Epidermal melanocyte (primary cell): Measurements from ENCODE around the gene C4B.
"Not testable (repeated sequence)": the region's sequence is repeated elsewhere in the genome, so short reads cannot be mapped to it uniquely, and the experiment has no call there.

Source experiments
- DNase-seq: peaks from one replicate; pipeline ENCODE4 v3.0.0; 2011; ENCODE audit warnings: low spot score; ENCODE audit not compliant: insufficient read length

The C4B gene

DNA sequence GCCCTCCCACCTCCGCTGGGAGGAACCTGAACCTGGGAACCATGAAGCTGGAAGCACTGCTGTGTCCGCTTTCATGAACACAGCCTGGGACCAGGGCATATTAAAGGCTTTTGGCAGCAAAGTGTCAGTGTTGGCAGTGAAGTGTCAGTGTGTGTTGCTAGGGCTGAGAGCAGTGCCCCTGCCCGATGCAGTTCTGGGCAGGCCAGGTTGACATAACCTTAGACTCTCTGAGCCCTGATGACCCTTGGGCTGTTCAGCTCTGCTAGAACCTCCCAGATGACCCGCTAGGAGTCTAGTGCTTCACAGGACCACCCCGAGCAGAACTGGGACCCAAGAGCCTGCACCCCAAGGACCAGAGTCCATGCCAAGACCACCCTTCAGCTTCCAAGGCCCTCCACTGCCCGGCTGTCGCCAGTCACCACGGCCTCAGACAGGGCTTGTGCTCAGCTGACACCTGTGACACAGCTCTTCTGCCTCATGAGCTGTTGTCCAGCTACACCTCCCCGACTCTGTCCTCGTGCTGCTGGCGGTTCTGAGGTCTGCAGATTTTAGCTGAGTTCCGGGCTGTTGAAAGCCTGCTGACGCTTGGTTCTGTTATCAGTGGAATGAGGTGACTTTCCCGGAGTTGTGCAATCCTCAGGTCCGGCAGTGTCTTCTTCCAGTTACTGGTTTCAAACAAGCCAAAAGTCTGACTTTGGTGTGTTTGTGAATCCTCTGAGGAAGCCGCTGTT lies 20.9 kb downstream of the C4B start:
- DNase-seq, result not testable (repeated sequence)

- not testable (repeated sequence) for DNase-seq
These were observed 22.5 kb downstream of the C4B start for GRCh38 chr6:32037136-32037535.

GRCh38 chr6:32037598-32038524 lies 23.3 kb downstream of the C4B start, which contains the start of gene CYP21A2:
CYP21A2 (plus strand) TSS chr6:32038415; CDS start chr6:32038423, 8 bp downstream.
- not testable (repeated sequence) for DNase-seq

DNA sequence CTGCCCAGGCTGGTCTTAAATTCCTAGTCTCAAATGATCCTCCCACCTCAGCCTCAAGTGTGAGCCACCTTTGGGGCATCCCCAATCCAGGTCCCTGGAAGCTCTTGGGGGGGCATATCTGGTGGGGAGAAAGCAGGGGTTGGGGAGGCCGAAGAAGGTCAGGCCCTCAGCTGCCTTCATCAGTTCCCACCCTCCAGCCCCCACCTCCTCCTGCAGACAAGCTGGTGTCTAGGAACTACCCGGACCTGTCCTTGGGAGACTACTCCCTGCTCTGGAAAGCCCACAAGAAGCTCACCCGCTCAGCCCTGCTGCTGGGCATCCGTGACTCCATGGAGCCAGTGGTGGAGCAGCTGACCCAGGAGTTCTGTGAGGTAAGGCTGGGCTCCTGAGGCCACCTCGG lies 24.3 kb downstream of the C4B start:
- not testable (repeated sequence) for DNase-seq

DNA sequence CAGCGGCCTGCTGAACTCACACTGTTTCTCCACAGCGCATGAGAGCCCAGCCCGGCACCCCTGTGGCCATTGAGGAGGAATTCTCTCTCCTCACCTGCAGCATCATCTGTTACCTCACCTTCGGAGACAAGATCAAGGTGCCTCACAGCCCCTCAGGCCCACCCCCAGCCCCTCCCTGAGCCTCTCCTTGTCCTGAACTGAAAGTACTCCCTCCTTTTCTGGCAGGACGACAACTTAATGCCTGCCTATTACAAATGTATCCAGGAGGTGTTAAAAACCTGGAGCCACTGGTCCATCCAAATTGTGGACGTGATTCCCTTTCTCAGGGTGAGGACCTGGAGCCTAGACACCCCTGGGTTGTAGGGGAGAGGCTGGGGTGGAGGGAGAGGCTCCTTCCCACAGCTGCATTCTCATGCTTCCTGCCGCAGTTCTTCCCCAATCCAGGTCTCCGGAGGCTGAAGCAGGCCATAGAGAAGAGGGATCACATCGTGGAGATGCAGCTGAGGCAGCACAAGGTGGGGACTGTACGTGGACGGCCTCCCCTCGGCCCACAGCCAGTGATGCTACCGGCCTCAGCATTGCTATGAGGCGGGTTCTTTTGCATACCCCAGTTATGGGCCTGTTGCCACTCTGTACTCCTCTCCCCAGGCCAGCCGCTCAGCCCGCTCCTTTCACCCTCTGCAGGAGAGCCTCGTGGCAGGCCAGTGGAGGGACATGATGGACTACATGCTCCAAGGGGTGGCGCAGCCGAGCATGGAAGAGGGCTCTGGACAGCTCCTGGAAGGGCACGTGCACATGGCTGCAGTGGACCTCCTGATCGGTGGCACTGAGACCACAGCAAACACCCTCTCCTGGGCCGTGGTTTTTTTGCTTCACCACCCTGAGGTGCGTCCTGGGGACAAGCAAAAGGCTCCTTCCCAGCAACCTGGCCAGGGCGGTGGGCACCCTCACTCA lies 25.0 kb downstream of the C4B start:
- DNase-seq, result not testable (repeated sequence)

- not testable (repeated sequence) for DNase-seq
These were observed 25.9 kb downstream of the C4B start for GRCh38 chr6:32040299-32041049.

- DNase-seq, result not testable (repeated sequence)
These were observed 26.4 kb downstream of the C4B start for GRCh38 chr6:32041050-32041321.

DNA sequence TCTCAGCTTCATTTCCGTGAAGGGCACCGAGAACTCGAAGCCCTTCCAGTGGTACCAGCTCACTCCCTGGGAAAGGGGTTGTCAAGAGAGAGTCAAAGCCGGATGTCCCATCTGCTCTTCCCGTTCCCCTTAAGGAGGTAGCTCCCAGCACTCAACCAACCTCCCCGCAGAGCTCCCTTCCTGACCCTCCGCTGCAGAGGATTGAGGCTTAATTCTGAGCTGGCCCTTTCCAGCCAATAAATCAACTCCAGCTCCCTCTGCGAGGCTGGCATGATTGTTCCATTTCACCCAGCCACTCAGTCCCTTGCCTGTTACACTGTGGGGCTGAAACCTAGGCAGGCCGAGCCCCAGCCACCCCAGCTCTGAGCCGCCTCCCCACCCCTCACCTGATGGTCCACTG lies 26.8 kb downstream of the C4B start:
- DNase-seq, result not testable (repeated sequence)

DNA sequence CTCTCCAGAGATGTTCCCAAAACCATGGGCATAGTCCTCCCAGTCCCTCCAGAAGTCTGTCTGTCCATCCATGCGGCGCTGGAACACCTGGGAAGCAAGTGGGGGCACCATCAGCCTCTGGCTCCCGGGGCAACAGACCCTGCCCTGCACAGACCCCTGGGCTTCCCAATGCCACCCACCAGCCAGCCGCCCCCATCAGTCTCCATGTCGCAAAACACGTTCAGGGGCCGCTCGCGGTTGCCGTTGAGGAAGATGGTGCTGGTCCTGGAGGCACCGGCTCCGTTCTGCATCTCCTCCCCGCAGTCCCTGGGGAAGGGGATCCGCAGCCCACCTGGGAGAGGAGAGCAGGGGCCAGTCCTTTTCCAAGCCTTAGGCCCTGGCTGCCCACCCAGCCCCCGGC lies 27.7 kb downstream of the C4B start:
- DNase-seq, result not testable (repeated sequence)

- not testable (repeated sequence) for DNase-seq
These were observed 29.2 kb downstream of the C4B start for GRCh38 chr6:32043589-32044380.

DNA sequence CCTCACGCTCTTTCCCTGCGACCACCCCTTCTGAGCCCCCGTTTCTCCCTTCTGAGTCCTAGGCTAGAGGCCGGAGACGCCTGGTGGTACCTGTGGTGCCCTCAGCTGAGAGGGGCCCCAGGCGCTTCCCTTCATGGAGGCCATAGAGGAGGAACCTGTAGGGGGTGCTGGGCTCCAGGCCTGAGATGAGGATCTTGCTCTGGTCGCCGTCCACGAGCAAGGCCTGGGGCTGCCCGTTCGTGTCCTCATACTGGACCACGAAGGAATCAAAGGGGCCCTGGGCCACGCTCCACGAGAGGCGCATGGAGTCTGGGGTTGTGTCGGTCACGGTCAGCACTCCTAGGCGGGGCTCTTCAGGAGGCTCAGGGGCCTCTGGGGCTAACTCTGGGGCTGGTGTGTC lies 30.3 kb downstream of the C4B start:
- DNase-seq, result not testable (repeated sequence)

DNA sequence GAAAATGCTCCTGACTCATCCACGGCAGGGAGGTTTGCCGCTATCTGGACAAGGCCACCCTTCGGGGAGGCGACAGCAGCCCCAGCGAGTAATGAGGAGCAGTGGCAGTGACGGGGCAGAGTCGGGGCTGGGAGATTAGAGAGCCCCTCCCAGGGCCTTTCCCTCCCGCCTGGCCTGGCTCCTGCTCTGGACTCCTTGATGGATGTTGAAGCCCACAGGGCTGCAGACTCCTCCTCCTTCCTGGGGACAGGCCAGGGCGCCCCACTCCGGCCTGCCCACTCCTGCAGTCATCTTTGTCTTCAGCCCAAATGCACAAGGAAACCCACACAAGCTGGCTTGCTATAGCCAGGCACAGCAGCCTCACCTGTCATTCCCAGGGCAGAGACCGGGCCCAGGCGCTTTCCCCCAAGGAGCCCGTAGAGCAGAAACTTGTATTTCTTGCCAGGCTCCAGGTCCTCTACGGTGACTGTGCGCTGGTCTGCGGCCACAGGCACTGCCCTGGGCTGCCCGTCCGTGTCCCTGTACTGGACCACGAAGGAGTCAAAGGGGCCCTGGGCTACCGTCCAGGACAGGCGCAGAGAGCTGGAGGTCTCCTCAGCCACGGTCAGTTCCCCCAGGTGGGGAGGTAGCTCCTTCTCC lies 31.3 kb downstream of the C4B start:
- no peak for DNase-seq

DNA sequence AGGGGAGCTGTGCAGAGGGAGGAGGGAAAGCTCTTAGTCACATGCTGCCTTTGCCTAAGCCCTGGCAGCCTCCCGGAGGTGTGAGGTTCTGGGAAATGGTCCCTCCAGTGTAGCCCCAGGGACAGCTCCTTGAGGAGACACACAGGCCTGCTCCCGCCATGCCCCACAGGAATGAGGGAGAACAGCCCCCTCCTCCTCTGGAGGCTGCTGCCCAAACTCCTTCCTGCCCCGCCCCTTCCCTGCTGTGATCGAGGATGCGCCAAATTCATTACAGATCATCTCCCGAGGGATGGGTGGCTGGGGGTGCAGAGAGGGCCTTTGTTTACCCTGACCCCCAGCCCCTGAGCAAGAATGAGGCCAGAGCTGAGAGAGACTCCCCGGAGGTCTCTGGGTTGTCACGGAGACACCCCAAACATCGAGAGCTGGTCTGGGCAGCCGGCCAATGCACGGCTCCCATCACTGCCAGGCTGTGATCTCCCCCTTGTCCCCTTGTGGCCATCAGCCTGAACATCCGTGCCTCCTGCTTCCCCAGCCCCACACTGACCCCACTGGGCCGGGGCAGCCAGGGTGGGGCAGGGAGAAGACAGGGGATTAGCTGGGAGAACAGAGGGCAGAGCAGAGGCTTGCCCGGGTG lies 32.0 kb downstream of the C4B start:
- peak; percentile 4 for DNase-seq

GRCh38 chr6:32047084-32047478 lies 32.5 kb downstream of the C4B start:
- peak; percentile 3 for DNase-seq

- no peak for DNase-seq
These were observed 32.9 kb downstream of the C4B start for GRCh38 chr6:32047539-32047854.

DNA sequence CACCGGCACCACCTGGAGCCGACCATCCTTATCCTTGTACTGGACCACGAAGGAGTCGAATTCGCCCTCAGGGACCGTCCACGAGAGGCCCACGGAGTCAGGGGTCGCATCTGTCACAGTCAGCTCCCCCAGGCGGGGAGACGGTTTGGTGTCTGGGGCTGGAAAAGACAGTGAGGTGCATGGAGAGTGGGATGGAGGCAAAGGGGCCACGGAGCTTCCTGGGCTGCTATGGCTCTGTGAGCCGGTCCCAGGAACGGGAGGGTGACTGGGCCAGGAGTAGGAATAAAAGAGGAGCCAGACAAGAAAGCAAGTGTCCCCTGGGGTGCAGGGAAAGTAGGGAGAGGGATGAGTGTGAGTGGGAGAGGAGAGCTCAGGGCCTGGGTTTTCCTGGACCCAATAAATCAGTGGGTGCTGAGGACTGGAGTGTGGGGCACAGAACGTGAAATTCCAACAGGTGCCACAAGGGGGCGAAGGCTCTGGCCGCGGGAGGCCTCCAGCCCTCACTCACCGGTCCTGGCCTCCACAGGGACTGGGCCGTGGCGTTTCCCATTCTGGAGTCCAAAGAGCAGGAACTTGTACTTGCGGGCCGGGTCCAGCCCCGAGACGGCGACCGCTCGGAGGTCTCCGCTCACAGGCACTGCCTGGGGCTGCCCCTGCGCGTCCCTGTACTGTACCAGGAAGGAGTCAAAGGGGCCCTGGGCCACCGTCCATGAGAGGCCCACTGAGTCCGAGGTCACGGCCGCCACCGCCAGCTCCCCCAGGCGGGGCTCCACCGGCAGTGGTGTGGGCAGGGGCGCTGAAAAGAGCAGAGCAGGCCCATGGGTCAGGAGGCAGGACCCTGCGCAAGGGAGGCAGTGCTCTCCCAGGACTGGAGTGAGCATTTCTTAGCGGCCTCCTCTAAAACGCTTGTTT lies 33.5 kb downstream of the C4B start:
- DNase-seq, result peak; percentile 24

DNA sequence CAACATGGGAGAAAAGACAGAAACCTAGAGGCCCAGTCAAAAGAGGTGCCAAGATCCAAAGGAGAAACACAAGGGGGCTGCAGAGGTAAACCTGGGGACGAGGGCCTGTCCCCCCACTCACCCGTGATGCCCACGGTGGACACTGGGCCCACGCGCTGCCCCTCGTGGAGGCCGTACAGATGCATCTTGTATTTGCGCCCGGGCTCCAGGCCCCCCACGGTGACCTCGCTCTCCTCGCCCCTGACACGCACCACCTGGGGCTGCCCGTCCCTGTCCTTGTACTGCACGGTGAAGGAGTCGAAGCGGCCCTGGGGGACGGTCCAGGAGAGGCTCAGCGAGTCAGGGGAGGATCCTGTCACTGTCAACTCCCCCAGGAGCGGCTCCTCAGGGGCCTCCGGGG lies 34.6 kb downstream of the C4B start:
- not testable (repeated sequence) for DNase-seq

GRCh38 chr6:32049736-32050135 lies 35.1 kb downstream of the C4B start:
- not testable (repeated sequence) for DNase-seq
